ENCODE results near the gene EXOC7. TPM values are rescaled to one million over a fixed set of nuclear protein-coding genes. Genes with fewer than 3 reads are reported as not detected.
A peak's percentile ranks its signal among the peaks of the same experiment; 100 is the strongest.

The EXOC7 gene
- total RNA-seq, 6 experiments from 2014 or later, result 134 to 157 (median 144) TPM

DNA sequence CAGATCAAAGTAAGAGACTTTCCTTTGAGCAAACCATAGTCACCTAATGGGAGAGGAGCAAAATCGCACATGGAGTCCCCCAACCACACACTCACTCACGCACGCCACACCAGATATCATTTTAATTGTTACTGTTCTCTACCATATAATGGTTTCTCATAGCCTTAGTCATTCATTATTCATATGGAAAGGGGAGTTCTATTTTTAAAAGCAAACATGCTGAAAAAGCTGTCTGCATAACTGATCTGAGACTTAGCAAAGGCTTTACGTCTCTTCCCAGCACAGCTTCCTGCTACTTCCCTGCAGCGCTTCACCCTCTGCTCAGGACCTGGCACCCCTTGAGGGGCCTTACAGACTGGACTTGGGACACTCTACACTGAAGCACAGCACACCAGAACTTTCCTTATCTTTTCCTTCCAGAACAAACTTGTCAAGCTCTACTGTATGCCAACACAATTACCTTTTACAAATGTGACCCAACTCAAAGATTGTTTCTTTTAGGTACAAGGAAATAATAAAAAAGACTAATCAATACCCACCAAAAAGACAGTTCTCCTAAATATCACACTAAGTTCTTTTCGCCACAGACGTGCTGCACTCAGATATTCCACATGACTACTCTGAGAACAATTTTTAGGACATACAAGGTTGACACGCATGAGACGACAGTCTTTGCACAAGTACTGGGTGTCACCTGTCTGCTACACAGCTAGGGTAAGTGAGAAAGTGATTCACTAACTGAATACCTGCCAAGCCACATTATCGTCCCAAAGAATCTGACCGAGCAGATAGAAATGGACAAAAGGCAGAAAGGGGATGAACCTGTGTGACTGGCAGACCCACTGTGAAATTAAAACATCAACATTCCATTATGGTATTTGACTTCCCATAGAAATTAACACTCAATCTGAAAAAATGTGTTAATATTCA lies 52.8 kb downstream of the EXOC7 start:
- peaks cover 33% of the 10 kb centered on the region for H3K4me1 Mint-ChIP-seq (ENCODE audit: low read depth)
- peaks cover 59% of the 10 kb centered on the region for H3K36me3 Mint-ChIP-seq (ENCODE audit: low read depth)
- H3K27ac Mint-ChIP-seq, result no peak overlapping the region
- no peak overlapping the region for H3K4me3 Mint-ChIP-seq
- no peak for DNase-seq
- H3K27me3 Mint-ChIP-seq (ENCODE audit: insufficient read depth), result no peaks in the 10 kb centered on the region; the same call in 1 of the 2 replicates
- TF ChIP-seq CTCF (IDR thresholded peaks at IDR 0.05), result no peak
- H3K9me3 Mint-ChIP-seq, result no peaks in the 10 kb centered on the region

DNA sequence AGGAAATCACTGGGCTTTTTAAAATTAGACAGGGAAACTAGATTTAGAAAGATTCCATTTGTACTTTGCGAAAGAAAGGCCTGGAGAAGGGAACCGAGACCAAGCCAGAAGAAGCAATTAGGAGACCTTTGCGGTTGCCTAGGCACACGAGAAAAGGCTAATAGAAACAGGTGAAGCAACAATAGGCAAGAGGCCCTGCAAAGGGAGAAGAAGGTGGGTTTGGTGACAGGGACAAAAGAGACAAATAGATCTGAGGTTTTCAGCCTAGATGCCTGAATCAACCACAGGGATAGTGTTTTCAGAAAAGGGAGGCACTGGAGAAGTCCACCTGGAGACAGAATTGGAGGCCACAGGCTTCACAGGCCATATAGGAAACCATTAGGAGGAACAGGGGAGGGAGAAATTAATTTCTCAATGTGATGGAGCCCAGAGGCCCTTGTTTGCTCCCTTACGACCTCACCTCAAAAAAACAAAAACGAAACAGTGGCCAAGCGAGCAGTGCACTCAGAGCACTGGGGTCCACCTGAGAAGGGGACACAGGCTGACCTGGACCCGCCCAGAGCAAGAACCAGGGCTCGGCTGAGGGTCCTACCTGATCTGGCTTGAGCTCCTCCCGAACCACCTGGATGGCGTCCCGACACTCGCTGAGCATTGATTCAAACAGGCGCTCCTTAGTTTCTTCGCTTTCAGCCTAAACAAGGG lies 53.6 kb downstream of the EXOC7 start:
- Mint-ChIP-seq H3K4me1 (ENCODE audit: low read depth) (peaks cover 33% of the 10 kb centered on the region), H3K9me3 (no peaks in the 10 kb centered on the region), H3K4me3 (no peak overlapping the region), H3K27me3 (ENCODE audit: insufficient read depth) (no peaks in the 10 kb centered on the region; the same call in 1 of the 2 replicates), H3K27ac (no peak overlapping the region), H3K36me3 (ENCODE audit: low read depth) (peaks cover 61% of the 10 kb centered on the region)
- no peak for DNase-seq
- TF ChIP-seq CTCF (IDR thresholded peaks at IDR 0.05), result no peak

DNA sequence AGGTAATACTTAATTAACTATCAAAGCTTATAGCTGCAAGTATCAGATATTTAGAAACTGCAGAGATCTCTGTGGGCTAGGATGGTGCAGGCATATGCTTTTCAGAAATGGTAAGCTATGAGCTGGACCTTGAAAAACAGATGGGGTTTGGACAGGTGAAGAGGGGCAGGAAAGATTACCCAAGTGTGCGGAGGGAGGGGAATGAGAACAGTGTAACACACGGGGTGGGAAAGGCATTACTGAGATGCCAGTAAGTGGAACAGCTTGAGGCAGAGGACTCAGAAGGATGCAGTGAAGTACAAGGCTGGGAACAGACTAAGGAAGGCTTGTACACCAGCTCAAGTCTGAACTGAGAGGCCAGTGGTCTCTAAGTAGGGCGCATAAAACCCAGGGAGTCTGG lies 54.3 kb downstream of the EXOC7 start:
- Mint-ChIP-seq H3K27me3 (ENCODE audit: insufficient read depth) (no peaks in the 10 kb centered on the region; the same call in 1 of the 2 replicates), H3K36me3 (ENCODE audit: low read depth) (peaks cover 59% of the 10 kb centered on the region), H3K4me3 (no peak overlapping the region), H3K27ac (peak overlapping the region; percentile 71), H3K4me1 (ENCODE audit: low read depth) (peaks cover 31% of the 10 kb centered on the region), H3K9me3 (no peaks in the 10 kb centered on the region)
- TF ChIP-seq CTCF (IDR thresholded peaks at IDR 0.05), result no peak
- no peak for DNase-seq

DNA sequence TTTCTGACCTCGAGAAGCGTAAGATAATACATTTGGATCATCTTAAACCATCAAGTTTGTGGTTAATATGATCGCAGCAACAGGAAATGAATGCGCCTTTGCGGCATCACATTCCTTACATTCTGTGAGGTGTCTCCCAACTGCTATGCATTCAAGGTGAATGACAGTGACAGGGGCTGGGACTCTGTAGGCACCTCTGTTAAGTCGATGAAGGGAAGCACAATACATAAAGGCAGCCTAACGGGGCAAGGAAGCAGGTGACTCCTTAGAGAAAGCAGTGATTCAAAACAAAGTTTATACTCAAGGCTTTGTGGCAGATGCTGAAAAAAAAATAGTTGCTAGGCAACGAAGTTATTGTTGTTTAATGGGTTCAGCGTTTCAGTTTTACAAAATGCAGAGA lies 54.9 kb downstream of the EXOC7 start:
- Mint-ChIP-seq H3K4me1 (ENCODE audit: low read depth) (peaks cover 26% of the 10 kb centered on the region), H3K36me3 (ENCODE audit: low read depth) (peaks cover 59% of the 10 kb centered on the region), H3K9me3 (no peaks in the 10 kb centered on the region), H3K27ac (peak overlapping the region; percentile 71), H3K4me3 (no peak overlapping the region), H3K27me3 (ENCODE audit: insufficient read depth) (no peaks in the 10 kb centered on the region; the same call in 1 of the 2 replicates)
- no peak for TF ChIP-seq CTCF (IDR thresholded peaks at IDR 0.05)
- DNase-seq, result peak; percentile 19

- Mint-ChIP-seq H3K4me1 (ENCODE audit: low read depth) (peaks cover 20% of the 10 kb centered on the region), H3K27ac (peak overlapping the region; percentile 6; the same call in 1 of the 2 replicates), H3K9me3 (no peaks in the 10 kb centered on the region), H3K27me3 (ENCODE audit: insufficient read depth) (no peaks in the 10 kb centered on the region; the same call in 1 of the 2 replicates), H3K36me3 (ENCODE audit: low read depth) (peaks cover 56% of the 10 kb centered on the region), H3K4me3 (no peak overlapping the region)
- TF ChIP-seq CTCF (IDR thresholded peaks at IDR 0.05), result no peak
- no peak for DNase-seq
Observed at GRCh38 chr17:76048025-76048605, 55.5 kb downstream of the EXOC7 start.
